SH-SY5Y (cell line): ENCODE measurements around the gene MYOM3.

Source experiments
- GATA2 ChIP-seq: IDR thresholded peaks from 2 replicates; pipeline ENCODE4 v1.6.1; 2011; ENCODE audit warnings: mild to moderate bottlenecking, low read depth, low read length
- GATA3 ChIP-seq: IDR thresholded peaks from 2 replicates; pipeline ENCODE4 v1.6.1; 2011; ENCODE audit warnings: low read depth, mild to moderate bottlenecking, low read length, moderate library complexity

GRCh38 chr1:24086466-24086865 is 25.5 kb downstream of the MYOM3 start:
- TF ChIP-seq GATA2 (no peak), GATA3 (no peak)
